Transverse colon (tissue), 4 donors: ENCODE measurements around the gene VEPH1. TPM values are rescaled to one million over a fixed set of nuclear protein-coding genes. Genes with fewer than 3 reads are reported as not detected.

Experiments
- DNase-seq: peaks from one replicate; pipeline ENCODE4 v3.0.0-alpha.2; 2019
- H3K27ac ChIP-seq, 4 donors: fragments of 200-600 bp; sonication (generic); 2 replicates each; pipeline ENCODE4 v1.5.1; 2016 to 2018; ENCODE audit warnings: inconsistent platforms in 4 of 4
- H3K27me3 ChIP-seq: fragments of 200-600 bp; sonication (generic); 2 replicates; pipeline ENCODE4 v1.5.1; 2017; ENCODE audit warnings: inconsistent platforms
- H3K36me3 ChIP-seq, 4 donors: fragments of 200-600 bp; sonication (generic); 2 replicates each; pipeline ENCODE4 v1.5.1; 2017 to 2019; ENCODE audit warnings: inconsistent platforms in 4 of 4
- H3K4me1 ChIP-seq, 4 donors: fragments of 200-600 bp; sonication (generic); 2 replicates each; pipeline ENCODE4 v1.5.1; 2017 to 2020; ENCODE audit warnings: inconsistent platforms in 4 of 4
- H3K4me3 ChIP-seq, 4 donors: fragments of 200-600 bp; sonication (generic); 1 replicate in 1 of 4; 2 replicates in 3 of 4; pipeline versions ENCODE4 v1.5.1 to v1.6.1; 2017 to 2019; ENCODE audit warnings: inconsistent platforms in 4 of 4
- H3K9me3 ChIP-seq, 2 donors: fragments of 200-600 bp; sonication (generic); 2 replicates each; pipeline ENCODE4 v1.5.1; 2017 to 2019; ENCODE audit warnings: inconsistent platforms in 2 of 2
- EP300 ChIP-seq: sonication (generic); formaldehyde crosslinking; IDR thresholded peaks from one replicate; pipeline ENCODE4 v1.6.1; 2017; ENCODE audit warnings: antibody characterized with exemption, low read depth
- POLR2A ChIP-seq: fragments of 450-650 bp; IDR thresholded peaks from one replicate; pipeline ENCODE4 v1.6.1; 2016; ENCODE audit warnings: antibody characterized with exemption, mild to moderate bottlenecking, moderate library complexity
- POLR2AphosphoS5 ChIP-seq, 3 donors: sonication (generic); formaldehyde crosslinking; IDR thresholded peaks; one replicate each; pipeline ENCODE4 v1.6.1; 2016; ENCODE audit warnings: antibody characterized with exemption in 3 of 3
- WGBS, 2 donors: methylation state at CpG; one replicate each; pipeline ENCODE4 v1.1.5; 2018; ENCODE audit warnings: low coverage in 1 of 2; 5-methylcytosine and 5-hydroxymethylcytosine counted together
- in situ Hi-C, 4 donors: fragments of 200-750 bp; cut with MboI; loops; one replicate each; pipeline versions ENCODE4 v1.15.0 to v1.15.1; 2017; ENCODE audit warnings: low sequenced_read_pairs in 3 of 4, low pct_ligation_motif_present in 1 of 4, low pct_unique_long_range_greater_than_20kb in 1 of 4
- intact Hi-C: fragments of 100-400 bp; cut with DNase I; formaldehyde crosslinking; loops from one replicate; pipeline ENCODE4 v1.15.1; 2023; ENCODE audit warnings: low total_unique reads
- total RNA-seq, 4 donors: library from RNA; depleted of rRNA; stranded (reverse); fragments of >200 nt; gene quantifications; one replicate each; pipeline ENCODE4 v1.1.0, GENCODE V29; 2016
- TF ChIP-seq, protein P1 (sequence below), 5 experiments: fragments of 200-600 bp in 3 of 5; fragments of 450-650 bp in 2 of 5; sonication (generic) in 3 of 5; IDR thresholded peaks; 1 replicate in 2 of 5; 2 replicates in 3 of 5; pipeline ENCODE4 v1.5.1; 2016 to 2017; ENCODE audit warnings: antibody characterized with exemption in 5 of 5, inconsistent platforms in 3 of 5, mild to moderate bottlenecking in 2 of 5, moderate library complexity in 1 of 5

Gene VEPH1
- total RNA-seq, 4 donors from 2014 or later = 0.20 to 4.1 (median 0.90) TPM

DNA sequence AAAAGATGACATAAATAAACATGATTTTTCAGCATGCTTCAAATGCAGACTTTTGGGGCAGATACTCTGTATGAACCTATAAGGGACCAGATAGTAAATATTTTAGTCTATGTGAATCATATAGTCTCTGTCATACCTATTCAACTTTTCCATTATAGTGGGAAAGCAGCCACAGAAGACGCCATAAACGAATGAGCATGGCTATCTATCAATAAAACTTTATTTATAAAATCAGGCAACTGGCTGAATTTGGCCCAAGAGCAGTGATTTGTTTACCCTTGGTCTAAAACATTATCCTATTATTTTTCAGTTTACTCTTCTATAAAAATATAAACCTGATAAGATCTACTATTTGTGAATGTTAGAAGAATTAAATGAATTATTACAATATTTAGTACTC lies 25.9 kb upstream of the VEPH1 start:
- intact Hi-C loops = no loop called here
- no peak for DNase-seq
- Histone ChIP-seq H3K4me3 (no peak overlapping the region), H3K27me3 (no peaks in the 10 kb centered on the region), H3K27ac (no peak overlapping the region), H3K9me3 (no peaks in the 10 kb centered on the region), H3K36me3 (no peaks in the 10 kb centered on the region), H3K4me1 (peaks cover 0 to 3% (median 1%) of the 10 kb centered on the region in 4 donors)
- TF ChIP-seq EP300 = no peak
- no peak for TF ChIP-seq POLR2AphosphoS5 (IDR thresholded peaks at IDR 0.05)
- TF ChIP-seq, protein P1, sequence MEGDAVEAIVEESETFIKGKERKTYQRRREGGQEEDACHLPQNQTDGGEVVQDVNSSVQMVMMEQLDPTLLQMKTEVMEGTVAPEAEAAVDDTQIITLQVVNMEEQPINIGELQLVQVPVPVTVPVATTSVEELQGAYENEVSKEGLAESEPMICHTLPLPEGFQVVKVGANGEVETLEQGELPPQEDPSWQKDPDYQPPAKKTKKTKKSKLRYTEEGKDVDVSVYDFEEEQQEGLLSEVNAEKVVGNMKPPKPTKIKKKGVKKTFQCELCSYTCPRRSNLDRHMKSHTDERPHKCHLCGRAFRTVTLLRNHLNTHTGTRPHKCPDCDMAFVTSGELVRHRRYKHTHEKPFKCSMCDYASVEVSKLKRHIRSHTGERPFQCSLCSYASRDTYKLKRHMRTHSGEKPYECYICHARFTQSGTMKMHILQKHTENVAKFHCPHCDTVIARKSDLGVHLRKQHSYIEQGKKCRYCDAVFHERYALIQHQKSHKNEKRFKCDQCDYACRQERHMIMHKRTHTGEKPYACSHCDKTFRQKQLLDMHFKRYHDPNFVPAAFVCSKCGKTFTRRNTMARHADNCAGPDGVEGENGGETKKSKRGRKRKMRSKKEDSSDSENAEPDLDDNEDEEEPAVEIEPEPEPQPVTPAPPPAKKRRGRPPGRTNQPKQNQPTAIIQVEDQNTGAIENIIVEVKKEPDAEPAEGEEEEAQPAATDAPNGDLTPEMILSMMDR (IDR thresholded peaks at IDR 0.05) = no peak
- TF ChIP-seq POLR2A = no peak
- 78 to 88% methylated on average over 2 of the region's 2 CpGs for WGBS, 2 donors
- in situ Hi-C loops = no loop called here

DNA sequence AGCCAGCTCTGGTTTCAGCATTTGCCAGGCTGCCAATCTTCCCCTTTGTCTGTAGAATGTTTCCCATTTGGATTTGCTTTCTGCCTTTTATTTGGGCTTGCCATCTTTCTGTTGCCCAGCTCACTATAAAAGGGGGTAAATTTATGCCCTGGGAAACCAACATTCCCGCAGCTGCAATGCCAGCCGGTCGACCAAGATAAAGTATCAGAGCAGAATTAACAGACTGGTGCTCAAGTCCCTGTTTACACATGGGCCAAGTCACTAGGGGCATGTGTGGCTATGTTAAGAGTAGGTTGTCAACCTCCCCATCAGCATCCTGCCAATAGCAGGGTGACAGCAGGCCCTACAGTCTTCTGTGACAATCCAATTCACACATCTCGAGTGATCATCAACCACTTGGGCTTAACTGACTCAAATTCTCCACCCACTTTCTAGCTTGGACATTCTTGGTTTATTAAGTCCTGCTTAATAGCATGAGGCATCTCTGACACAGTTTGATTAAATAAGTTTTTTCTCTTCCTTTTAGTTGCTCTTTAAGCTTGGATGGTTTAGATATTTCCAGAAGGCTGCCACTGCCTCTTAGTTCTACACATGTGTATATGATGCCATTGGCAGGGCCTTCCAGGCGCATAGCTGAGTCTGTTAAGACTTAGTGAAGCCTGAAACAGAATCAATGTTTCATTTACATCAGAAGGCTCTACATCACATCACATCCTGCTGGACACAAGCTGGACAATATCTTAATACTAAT lies 24.1 kb upstream of the VEPH1 start:
- H3K4me1 ChIP-seq = peaks cover 0 to 1% (median 0%) of the 10 kb centered on the region in 4 donors
- intact Hi-C loops = no loop called here
- H3K9me3 ChIP-seq = no peaks in the 10 kb centered on the region
- in situ Hi-C loops = no loop called here
- WGBS, 2 donors = 77 to 86% methylated on average over 5 of the region's 5 CpGs
- H3K27me3 ChIP-seq = no peaks in the 10 kb centered on the region
- TF ChIP-seq EP300 (no peak), POLR2AphosphoS5 (IDR thresholded peaks at IDR 0.05) (no peak), POLR2A (no peak)
- TF ChIP-seq, protein P1 (IDR thresholded peaks at IDR 0.05) = no peak
- no peak overlapping the region for H3K4me3 ChIP-seq
- DNase-seq = no peak
- H3K27ac ChIP-seq = no peak overlapping the region
- no peaks in the 10 kb centered on the region for H3K36me3 ChIP-seq

DNA sequence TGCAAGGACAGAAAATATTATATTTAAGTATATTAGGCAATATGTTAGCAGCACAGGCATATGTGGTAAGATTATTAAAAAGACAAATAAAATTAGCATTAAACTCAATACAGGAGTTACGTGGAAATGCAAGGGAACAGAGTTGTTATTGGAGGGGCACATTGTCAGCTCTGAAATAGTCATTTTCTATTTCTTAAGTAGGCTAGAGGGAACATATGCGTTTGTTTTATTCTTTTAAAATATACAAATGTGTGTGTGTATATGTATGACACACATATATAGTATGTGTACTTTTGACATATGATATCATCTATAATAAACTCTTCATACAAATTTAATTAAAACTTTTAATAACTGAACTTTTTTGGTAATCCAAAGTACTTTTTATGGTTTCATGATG lies 22.8 kb upstream of the VEPH1 start:
- H3K4me1 ChIP-seq = no peaks in the 10 kb centered on the region
- in situ Hi-C loops = no loop called here
- no peak overlapping the region for H3K27ac ChIP-seq
- no peaks in the 10 kb centered on the region for H3K9me3 ChIP-seq
- intact Hi-C loops = no loop called here
- WGBS, 2 donors = 56 to 86% methylated on average over 1 to 2 of the region's 2 CpGs
- no peaks in the 10 kb centered on the region for H3K36me3 ChIP-seq
- no peaks in the 10 kb centered on the region for H3K27me3 ChIP-seq
- no peak for DNase-seq
- TF ChIP-seq POLR2AphosphoS5 (IDR thresholded peaks at IDR 0.05) = no peak
- TF ChIP-seq, protein P1 (IDR thresholded peaks at IDR 0.05) = no peak
- H3K4me3 ChIP-seq = no peak overlapping the region

DNA sequence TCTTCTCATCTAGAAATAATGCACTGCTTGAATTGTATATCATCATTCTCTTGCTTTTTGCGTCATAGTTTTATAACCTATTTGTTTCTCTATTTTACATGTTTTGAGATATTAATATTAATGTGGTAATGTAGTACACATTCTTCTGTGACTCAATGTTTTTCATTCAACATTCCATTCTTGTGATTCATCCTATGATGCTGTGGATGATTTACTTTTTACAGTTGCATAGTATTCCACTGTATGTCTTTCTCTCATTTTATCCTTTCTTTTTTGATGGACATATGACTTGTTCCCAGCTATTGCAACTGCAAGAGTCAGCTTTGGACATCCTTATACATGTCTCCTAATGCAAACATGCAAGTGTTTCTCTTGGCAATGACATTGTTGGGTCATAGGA lies 20.6 kb upstream of the VEPH1 start:
- TF ChIP-seq POLR2A (no peak), POLR2AphosphoS5 (IDR thresholded peaks at IDR 0.05) (no peak), EP300 (no peak)
- TF ChIP-seq, protein P1 (IDR thresholded peaks at IDR 0.05) = no peak

More for the DNA sequence above, 20.6 kb upstream of the VEPH1 start:
- WGBS, 2 donors = 100% methylated on average over 1 of the region's 1 CpG
- Histone ChIP-seq H3K36me3 (no peaks in the 10 kb centered on the region), H3K27me3 (no peaks in the 10 kb centered on the region), H3K4me1 (no peaks in the 10 kb centered on the region), H3K9me3 (no peaks in the 10 kb centered on the region), H3K4me3 (no peak overlapping the region), H3K27ac (no peak overlapping the region)
- in situ Hi-C loops = no loop called here
- intact Hi-C loops = no loop called here
- no peak for DNase-seq
